Panc1 (cell line): ENCODE data around the gene FAF1. TPM values are rescaled to one million over a fixed set of nuclear protein-coding genes. Genes with fewer than 3 reads are reported as not detected.

ENCODE experiments used
- ATAC-seq: fragments of 200-7000 bp; cut with Tn5 transposase; 2 replicates; pipeline ENCODE4 v1.9.1; 2020; ENCODE audit warnings: mild to moderate bottlenecking, moderate library complexity
- BruUV-seq: library from RNA; stranded (reverse); fragments of 400-500 nt; replicated peaks from 2 replicates; lab custom pipeline; 2021; lab: Mats Ljungman, UMichigan
- CTCF ChIA-PET: fragments of 300-600 bp; sonication (Branson Sonifier 250); formaldehyde crosslinking; loops from one replicate; lab custom pipeline; 2022; ENCODE audit warnings: antibody characterized with exemption; lab: Charles Lee
- POLR2A ChIA-PET: fragments of 300-600 bp; sonication (Branson Sonifier 250); formaldehyde crosslinking; loops from one replicate; lab custom pipeline; 2022; ENCODE audit warnings: antibody characterized with exemption; lab: Charles Lee
- DNase-seq: peaks from one replicate; pipeline ENCODE4 v3.0.0-alpha.2; 2010; ENCODE audit warnings: low read depth, low spot score
- H3K27ac ChIP-seq: 2 replicates; pipeline ENCODE4 v1.5.1; 2011; ENCODE audit warnings: mild to moderate bottlenecking, low read length, inconsistent platforms
- H3K27me3 ChIP-seq: fragments of 200-500 bp; sonication (Bioruptor generic); 2 replicates; pipeline ENCODE4 v1.6.0; 2014; ENCODE audit warnings: low read length, inconsistent platforms; ENCODE audit not compliant: control insufficient read depth, insufficient read depth
- H3K36me3 ChIP-seq: fragments of 200-500 bp; sonication (Bioruptor generic); 2 replicates; pipeline ENCODE4 v1.5.1; 2014; ENCODE audit warnings: inconsistent platforms, mild to moderate bottlenecking, low read length, moderate library complexity; ENCODE audit not compliant: control insufficient read depth, insufficient read depth
- H3K4me1 ChIP-seq: 2 replicates; pipeline ENCODE4 v1.5.1; 2011; ENCODE audit warnings: inconsistent platforms, mild to moderate bottlenecking, low read length, moderate library complexity; ENCODE audit not compliant: control insufficient read depth, insufficient read depth
- H3K4me3 ChIP-seq, 2 experiments: 2 replicates each; pipeline ENCODE4 v1.5.1; 2011 to 2012; ENCODE audit warnings: low read depth in 2 of 2, low read length in 2 of 2, mild to moderate bottlenecking in 2 of 2, inconsistent platforms in 1 of 2, moderate library complexity in 1 of 2
- H3K9me3 ChIP-seq: fragments of 200-500 bp; sonication (Bioruptor generic); 2 replicates; pipeline ENCODE4 v1.5.1; 2014; ENCODE audit warnings: low read depth, mild to moderate bottlenecking, inconsistent platforms, low read length, moderate library complexity; ENCODE audit not compliant: control insufficient read depth, insufficient read depth
- POLR2AphosphoS5 ChIP-seq: IDR thresholded peaks from 2 replicates; pipeline ENCODE4 v1.6.1; 2012; ENCODE audit warnings: mild to moderate bottlenecking, low read depth, low read length, moderate library complexity
- REST ChIP-seq, 2 experiments: IDR thresholded peaks; 2 replicates each; pipeline ENCODE4 v1.6.1; 2011 to 2012; ENCODE audit warnings: low read depth in 2 of 2, control low read depth in 1 of 2, low read length in 1 of 2, mild to moderate bottlenecking in 1 of 2, moderate library complexity in 1 of 2; ENCODE audit not compliant: insufficient read depth in 1 of 2
- SIN3A ChIP-seq: IDR thresholded peaks from 2 replicates; pipeline ENCODE4 v1.6.1; 2012; ENCODE audit warnings: low read depth, mild to moderate bottlenecking, low read length, moderate library complexity, borderline replicate concordance; ENCODE audit not compliant: insufficient read depth
- TCF7L2 ChIP-seq: IDR thresholded peaks from 2 replicates; pipeline ENCODE4 v1.6.1; 2011; ENCODE audit warnings: mild to moderate bottlenecking, low read depth, low read length, inconsistent platforms
- in situ Hi-C: cut with HindIII; loops from 2 replicates; pipeline ENCODE4 v1.10.0; 2016; ENCODE audit warnings: low sequenced_read_pairs, low pct_unique_long_range_greater_than_20kb
- intact Hi-C: fragments of 100-400 bp; cut with micrococcal nuclease; formaldehyde crosslinking; loops from one replicate; pipeline ENCODE4 v1.10.0; 2022; ENCODE audit not compliant: unreplicated experiment
- total RNA-seq: library from RNA; stranded (reverse); gene quantifications from one replicate; pipeline ENCODE4 v1.2.1, GENCODE V29; 2021; ENCODE audit not compliant: unreplicated experiment
- TF ChIP-seq, protein P1 (sequence below): fragments of 450-650 bp; IDR thresholded peaks from 2 replicates; pipeline ENCODE4 v1.5.1; 2017; ENCODE audit warnings: mild to moderate bottlenecking

The FAF1 gene
- total RNA-seq, 1 experiment from 2014 or later: 101 TPM

DNA sequence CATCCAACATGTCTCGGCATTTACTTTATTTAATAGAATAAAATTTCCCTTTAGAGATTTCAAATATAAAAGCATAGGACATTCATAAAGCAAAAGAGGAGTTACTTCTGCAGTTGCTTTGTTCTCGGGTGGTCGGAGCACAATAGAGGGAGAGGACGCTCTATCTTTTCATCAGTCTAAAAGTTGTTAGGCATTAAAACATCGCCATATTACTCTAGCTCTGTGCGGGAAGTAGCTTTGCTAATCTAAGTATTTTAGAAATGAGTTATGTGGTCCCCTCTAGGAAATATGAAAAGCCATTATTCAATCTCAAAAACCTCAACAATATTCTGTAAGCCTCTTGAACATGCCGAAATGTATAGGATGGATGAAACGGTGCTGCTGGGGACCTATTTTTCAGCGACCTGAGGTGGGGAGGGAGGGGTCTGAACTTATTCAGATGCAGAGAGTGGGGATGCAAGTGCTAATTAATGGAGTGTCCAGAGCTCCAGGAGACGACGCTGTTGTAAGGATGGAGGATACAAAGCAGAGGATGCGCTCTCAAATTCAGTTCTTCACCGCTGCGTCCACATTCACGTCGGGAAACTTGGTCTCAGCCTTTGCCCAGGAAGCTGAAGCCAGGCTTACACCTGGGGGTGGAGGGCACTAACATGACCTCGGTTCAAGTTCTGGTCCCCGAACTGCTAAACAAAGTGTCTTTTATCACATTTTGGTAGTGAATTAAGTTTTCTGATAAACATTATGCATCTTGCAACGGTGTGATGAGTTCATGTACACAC is 16.2 kb upstream of the FAF1 start:
- H3K27me3 ChIP-seq: no peaks in the 10 kb centered on the region
- intact Hi-C loops: loop anchor here (5.0 to 10.0 kb wide), 2 partner anchors 201 to 211 kb away; no protein-coding TSS in a partner anchor
- TF ChIP-seq SIN3A: no peak
- no peak; the same call in 1 of the 2 replicates for TF ChIP-seq POLR2AphosphoS5
- TF ChIP-seq, protein P1, sequence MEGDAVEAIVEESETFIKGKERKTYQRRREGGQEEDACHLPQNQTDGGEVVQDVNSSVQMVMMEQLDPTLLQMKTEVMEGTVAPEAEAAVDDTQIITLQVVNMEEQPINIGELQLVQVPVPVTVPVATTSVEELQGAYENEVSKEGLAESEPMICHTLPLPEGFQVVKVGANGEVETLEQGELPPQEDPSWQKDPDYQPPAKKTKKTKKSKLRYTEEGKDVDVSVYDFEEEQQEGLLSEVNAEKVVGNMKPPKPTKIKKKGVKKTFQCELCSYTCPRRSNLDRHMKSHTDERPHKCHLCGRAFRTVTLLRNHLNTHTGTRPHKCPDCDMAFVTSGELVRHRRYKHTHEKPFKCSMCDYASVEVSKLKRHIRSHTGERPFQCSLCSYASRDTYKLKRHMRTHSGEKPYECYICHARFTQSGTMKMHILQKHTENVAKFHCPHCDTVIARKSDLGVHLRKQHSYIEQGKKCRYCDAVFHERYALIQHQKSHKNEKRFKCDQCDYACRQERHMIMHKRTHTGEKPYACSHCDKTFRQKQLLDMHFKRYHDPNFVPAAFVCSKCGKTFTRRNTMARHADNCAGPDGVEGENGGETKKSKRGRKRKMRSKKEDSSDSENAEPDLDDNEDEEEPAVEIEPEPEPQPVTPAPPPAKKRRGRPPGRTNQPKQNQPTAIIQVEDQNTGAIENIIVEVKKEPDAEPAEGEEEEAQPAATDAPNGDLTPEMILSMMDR: no peak
- no peak for TF ChIP-seq REST (IDR thresholded peaks at IDR 0.05; ENCODE audit: insufficient read depth in 1 of 2, low read depth in 2 of 2, low read length in 1 of 2)
- no peak for TF ChIP-seq TCF7L2
- H3K4me1 ChIP-seq: peaks cover 37% of the 10 kb centered on the region
- in situ Hi-C loops: no loop called here
- H3K27ac ChIP-seq: peak overlapping the region; percentile 100
- ChIA-PET POLR2A (interaction anchor here (0.5 to 0.6 kb wide), 2 partner anchors 23 to 87 kb away, joined by 4 to 6 read pairs; no protein-coding TSS in a partner anchor), CTCF (interaction anchor here (1.0 kb wide), 2 partner anchors 16 to 213 kb away, joined by 3 read pairs; partner anchors contain the start of gene FAF1)
- H3K4me3 ChIP-seq: peak overlapping the region; percentile 69 to 80
- H3K9me3 ChIP-seq: no peaks in the 10 kb centered on the region
- DNase-seq: no peak
- BruUV-seq: no TSS peak
- peak; percentile 10 for ATAC-seq
- H3K36me3 ChIP-seq: peaks cover 5% of the 10 kb centered on the region; the same call in 1 of the 2 replicates

GRCh38 chr1:50975436-50975835 is 15.4 kb upstream of the FAF1 start:
- H3K27ac ChIP-seq: peak overlapping the region; percentile 100
- no peak for ATAC-seq
- H3K27me3 ChIP-seq: no peaks in the 10 kb centered on the region
- CTCF ChIA-PET: no interaction called here
- intact Hi-C loops (loop anchor here (5.0 to 10.0 kb wide), 2 partner anchors 201 to 212 kb away; no protein-coding TSS in a partner anchor), in situ Hi-C loops (no loop called here)
- H3K4me1 ChIP-seq: peaks cover 29% of the 10 kb centered on the region
- no peaks in the 10 kb centered on the region for H3K9me3 ChIP-seq
- BruUV-seq: no TSS peak
- POLR2A ChIA-PET: no interaction called here
- H3K4me3 ChIP-seq: peak overlapping the region; percentile 69 to 80; a peak in 3 of 4 replicates
- peaks cover 5% of the 10 kb centered on the region; the same call in 1 of the 2 replicates for H3K36me3 ChIP-seq
- TF ChIP-seq REST (IDR thresholded peaks at IDR 0.05; ENCODE audit: insufficient read depth in 1 of 2, low read depth in 2 of 2, low read length in 1 of 2): no peak
- TF ChIP-seq POLR2AphosphoS5: no peak
- TF ChIP-seq SIN3A: no peak
- TF ChIP-seq TCF7L2: no peak
- TF ChIP-seq, protein P1: no peak
- DNase-seq: no peak
